ENCODE results near the gene HEPHL1.

HEPHL1 gene

DNA sequence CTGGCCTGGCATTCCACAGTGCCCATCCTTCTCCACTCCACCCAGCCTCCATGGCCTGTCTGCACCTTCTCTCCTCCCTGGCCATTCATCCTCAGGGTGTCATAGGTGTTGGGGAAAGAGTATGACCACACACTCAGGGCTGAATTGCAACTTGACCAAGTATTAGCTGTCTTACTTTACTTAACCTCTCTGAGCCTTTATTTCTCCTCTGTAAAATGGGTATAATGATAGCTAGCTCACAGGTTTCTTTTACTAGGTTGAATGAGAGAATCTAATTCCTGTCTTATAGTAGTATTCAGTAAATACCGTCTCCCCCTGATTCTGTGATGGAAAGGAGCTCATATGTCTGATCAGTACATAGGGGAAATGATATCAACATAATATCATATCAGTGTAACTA, 123.5 kb downstream of the HEPHL1 start:
- Histone ChIP-seq H3K4me1 (peaks cover 0 to 46% (median 13%) of the 10 kb centered on the region in 4 donors), H3K4me3 (no peak overlapping the region), H3K27me3 (no peaks in the 10 kb centered on the region), H3K36me3 (no peaks in the 10 kb centered on the region), H3K9me3 (no peaks in the 10 kb centered on the region), H3K27ac (no peak overlapping the region)
- DNase-seq = no peak
- TF ChIP-seq, protein P1, sequence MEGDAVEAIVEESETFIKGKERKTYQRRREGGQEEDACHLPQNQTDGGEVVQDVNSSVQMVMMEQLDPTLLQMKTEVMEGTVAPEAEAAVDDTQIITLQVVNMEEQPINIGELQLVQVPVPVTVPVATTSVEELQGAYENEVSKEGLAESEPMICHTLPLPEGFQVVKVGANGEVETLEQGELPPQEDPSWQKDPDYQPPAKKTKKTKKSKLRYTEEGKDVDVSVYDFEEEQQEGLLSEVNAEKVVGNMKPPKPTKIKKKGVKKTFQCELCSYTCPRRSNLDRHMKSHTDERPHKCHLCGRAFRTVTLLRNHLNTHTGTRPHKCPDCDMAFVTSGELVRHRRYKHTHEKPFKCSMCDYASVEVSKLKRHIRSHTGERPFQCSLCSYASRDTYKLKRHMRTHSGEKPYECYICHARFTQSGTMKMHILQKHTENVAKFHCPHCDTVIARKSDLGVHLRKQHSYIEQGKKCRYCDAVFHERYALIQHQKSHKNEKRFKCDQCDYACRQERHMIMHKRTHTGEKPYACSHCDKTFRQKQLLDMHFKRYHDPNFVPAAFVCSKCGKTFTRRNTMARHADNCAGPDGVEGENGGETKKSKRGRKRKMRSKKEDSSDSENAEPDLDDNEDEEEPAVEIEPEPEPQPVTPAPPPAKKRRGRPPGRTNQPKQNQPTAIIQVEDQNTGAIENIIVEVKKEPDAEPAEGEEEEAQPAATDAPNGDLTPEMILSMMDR (IDR thresholded peaks at IDR 0.05) = no peak
- intact Hi-C loops (cut with DNase I; ENCODE audit: low total_unique reads) = no loop called here

DNA sequence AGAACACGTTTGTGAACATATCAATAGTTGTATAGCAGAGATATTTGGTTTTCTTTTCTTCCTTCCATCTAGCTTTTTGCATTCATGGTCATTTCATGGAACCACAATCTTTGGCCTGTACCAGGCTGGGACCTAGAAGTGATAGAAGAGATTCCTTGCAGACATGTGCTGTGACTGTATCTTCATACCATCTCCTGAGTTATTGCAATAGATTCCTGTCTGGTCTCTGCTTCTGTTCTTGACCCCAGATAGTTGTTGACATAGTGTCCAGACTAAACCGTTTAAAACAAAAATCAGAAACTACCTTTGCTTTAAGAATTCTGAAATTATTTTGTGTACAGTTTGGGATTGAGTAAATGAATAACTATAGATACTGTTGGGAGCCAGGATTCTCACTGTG, 124.3 kb downstream of the HEPHL1 start:
- Histone ChIP-seq H3K4me3 (no peak overlapping the region), H3K36me3 (no peaks in the 10 kb centered on the region), H3K9me3 (no peaks in the 10 kb centered on the region), H3K27me3 (no peaks in the 10 kb centered on the region), H3K27ac (no peak overlapping the region), H3K4me1 (peaks cover 0 to 53% (median 16%) of the 10 kb centered on the region in 4 donors)
- TF ChIP-seq, protein P1 (IDR thresholded peaks at IDR 0.05) = no peak
- intact Hi-C loops (cut with DNase I; ENCODE audit: low total_unique reads) = no loop called here
- DNase-seq = no peak

- DNase-seq = no peak
- no peaks in the 10 kb centered on the region for H3K27me3 ChIP-seq
- intact Hi-C loops (cut with DNase I; ENCODE audit: low total_unique reads) = no loop called here
- peaks cover 0 to 58% (median 19%) of the 10 kb centered on the region in 4 donors for H3K4me1 ChIP-seq
- no peak overlapping the region for H3K27ac ChIP-seq
- no peaks in the 10 kb centered on the region for H3K9me3 ChIP-seq
- TF ChIP-seq, protein P1 (IDR thresholded peaks at IDR 0.05) = no peak
- H3K4me3 ChIP-seq = no peak overlapping the region
- H3K36me3 ChIP-seq = no peaks in the 10 kb centered on the region
These were observed 124.8 kb downstream of the HEPHL1 start for GRCh38 chr11:94145916-94146315.

GRCh38 chr11:94147433-94147845, 126.3 kb downstream of the HEPHL1 start:
- no peak for DNase-seq
- intact Hi-C loops (cut with DNase I; ENCODE audit: low total_unique reads) = no loop called here
- Histone ChIP-seq H3K9me3 (no peaks in the 10 kb centered on the region), H3K27me3 (no peaks in the 10 kb centered on the region), H3K36me3 (no peaks in the 10 kb centered on the region), H3K27ac (no peak overlapping the region), H3K4me1 (peaks cover 0 to 58% (median 32%) of the 10 kb centered on the region in 4 donors), H3K4me3 (no peak overlapping the region)
- TF ChIP-seq, protein P1 (IDR thresholded peaks at IDR 0.05) = no peak

DNA sequence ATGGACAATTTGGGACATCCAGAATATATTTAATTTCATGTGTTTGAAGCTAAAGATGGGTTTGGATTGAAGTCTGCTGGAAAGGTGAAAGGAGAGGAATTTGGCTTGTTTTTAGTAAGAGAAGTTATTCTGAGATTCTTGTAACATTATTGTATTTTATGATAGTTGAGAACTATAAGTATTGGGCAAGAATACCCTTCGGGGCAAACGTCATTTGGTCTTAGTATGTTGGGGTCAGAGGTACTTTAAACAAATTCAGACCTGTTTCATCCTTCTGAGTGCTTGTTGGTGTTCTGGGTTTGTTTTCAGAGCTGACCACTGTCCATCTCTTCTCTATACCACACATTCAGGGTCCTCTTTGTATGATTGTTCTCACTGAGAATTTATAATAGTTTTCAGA, 127.0 kb downstream of the HEPHL1 start:
- Histone ChIP-seq H3K9me3 (no peaks in the 10 kb centered on the region), H3K27ac (no peak overlapping the region), H3K36me3 (no peaks in the 10 kb centered on the region), H3K4me3 (no peak overlapping the region), H3K4me1 (peaks cover 0 to 59% (median 34%) of the 10 kb centered on the region in 4 donors), H3K27me3 (no peaks in the 10 kb centered on the region)
- DNase-seq = no peak
- TF ChIP-seq, protein P1 (IDR thresholded peaks at IDR 0.05) = no peak
- intact Hi-C loops (cut with DNase I; ENCODE audit: low total_unique reads) = no loop called here
